Colonic mucosa (tissue), 4 donors: Measurements from ENCODE around the gene UNC5C. TPM values are rescaled to one million over a fixed set of nuclear protein-coding genes. Genes with fewer than 3 reads are reported as not detected.

ENCODE experiments used
- DNase-seq: peaks from one replicate; pipeline ENCODE4 v3.0.0-alpha.2; 2020
- H3K27ac ChIP-seq: fragments of 200-600 bp; one replicate; pipeline ENCODE4 v1.8.0; 2021
- H3K27me3 ChIP-seq: fragments of 200-600 bp; one replicate; pipeline ENCODE4 v1.8.0; 2021
- H3K36me3 ChIP-seq: fragments of 200-600 bp; one replicate; pipeline ENCODE4 v1.8.0; 2021
- H3K4me1 ChIP-seq: fragments of 200-600 bp; one replicate; pipeline ENCODE4 v1.8.0; 2021; ENCODE audit warnings: mild to moderate bottlenecking
- H3K4me3 ChIP-seq: fragments of 200-600 bp; one replicate; pipeline ENCODE4 v1.8.0; 2021
- H3K9ac ChIP-seq, 2 donors: one replicate each; pipeline ENCODE4 v1.7.0; 2013; ENCODE audit warnings: control low read depth in 2 of 2, low read depth in 2 of 2, low read length in 2 of 2
- H3K9me3 ChIP-seq: fragments of 200-600 bp; one replicate; pipeline ENCODE4 v1.8.0; 2021
- CTCF ChIP-seq: fragments of 200-600 bp; IDR thresholded peaks from one replicate; pipeline ENCODE4 v1.8.0; 2022; ENCODE audit warnings: antibody characterized with exemption, mild to moderate bottlenecking
- intact Hi-C: fragments of 100-400 bp; cut with DNase I; formaldehyde crosslinking; loops from one replicate; pipeline ENCODE4 v1.14.1; 2022
- total RNA-seq, 2 donors: library from RNA; stranded (reverse); fragmentation: NEBNext Ultra II Directional in 1 of 2; extraction: Animal tissue kit (Norgen Biotek cat#: 25700) in 1 of 2; gene quantifications; one replicate each; pipeline ENCODE4 v1.2.1, GENCODE V29; 2021
- donor health status: healthy.
- donor health status: DM: no; HTN: no; CAD: no.
- donor health status: DM: no; HTN: no; CAD: no.

The UNC5C gene
- total RNA-seq, 2 donors from 2014 or later = 3.9 to 4.2 TPM

GRCh38 chr4:95585016-95585695 lies 36.4 kb upstream of the UNC5C start:
- DNase-seq = no peak
- no peak overlapping the region for H3K9ac ChIP-seq
- no peak overlapping the region for H3K27ac ChIP-seq
- H3K9me3 ChIP-seq = no peaks in the 10 kb centered on the region
- no peak for TF ChIP-seq CTCF
- intact Hi-C loops = no loop called here
- no peaks in the 10 kb centered on the region for H3K27me3 ChIP-seq
- no peaks in the 10 kb centered on the region for H3K36me3 ChIP-seq
- no peaks in the 10 kb centered on the region for H3K4me1 ChIP-seq
- no peak overlapping the region for H3K4me3 ChIP-seq

- intact Hi-C loops = no loop called here
- H3K27me3 ChIP-seq = no peaks in the 10 kb centered on the region
Measured at GRCh38 chr4:95580226-95580625, 31.5 kb upstream of the UNC5C start.

GRCh38 chr4:95572304-95572991 lies 23.7 kb upstream of the UNC5C start:
- no peak overlapping the region for H3K27ac ChIP-seq
- H3K4me1 ChIP-seq = no peaks in the 10 kb centered on the region
- TF ChIP-seq CTCF = no peak
- no peak overlapping the region for H3K9ac ChIP-seq
- H3K4me3 ChIP-seq = no peak overlapping the region
- intact Hi-C loops = no loop called here
- peak; percentile 38 for DNase-seq
- no peaks in the 10 kb centered on the region for H3K36me3 ChIP-seq
- no peaks in the 10 kb centered on the region for H3K9me3 ChIP-seq
- no peaks in the 10 kb centered on the region for H3K27me3 ChIP-seq

More at GRCh38 chr4:95580226-95580625, 31.5 kb upstream of the UNC5C start:
- no peak overlapping the region for H3K4me3 ChIP-seq
- H3K9me3 ChIP-seq = no peaks in the 10 kb centered on the region
- DNase-seq = no peak
- TF ChIP-seq CTCF = no peak
- no peak overlapping the region for H3K27ac ChIP-seq
- no peaks in the 10 kb centered on the region for H3K4me1 ChIP-seq
- no peaks in the 10 kb centered on the region for H3K36me3 ChIP-seq
- no peak overlapping the region for H3K9ac ChIP-seq

- DNase-seq = no peak
- Histone ChIP-seq H3K27me3 (no peaks in the 10 kb centered on the region), H3K9me3 (no peaks in the 10 kb centered on the region), H3K4me1 (no peaks in the 10 kb centered on the region), H3K4me3 (no peak overlapping the region), H3K27ac (no peak overlapping the region), H3K36me3 (no peaks in the 10 kb centered on the region), H3K9ac (no peak overlapping the region)
- TF ChIP-seq CTCF = no peak
- intact Hi-C loops = no loop called here
Measured at GRCh38 chr4:95571577-95571976, 22.8 kb upstream of the UNC5C start.

GRCh38 chr4:95563638-95564337 lies 15.0 kb upstream of the UNC5C start:
- H3K27ac ChIP-seq = no peak overlapping the region
- H3K9ac ChIP-seq = no peak overlapping the region
- no peaks in the 10 kb centered on the region for H3K27me3 ChIP-seq
- H3K36me3 ChIP-seq = no peaks in the 10 kb centered on the region
- intact Hi-C loops = no loop called here
- no peaks in the 10 kb centered on the region for H3K9me3 ChIP-seq
- H3K4me3 ChIP-seq = no peak overlapping the region
- H3K4me1 ChIP-seq = no peaks in the 10 kb centered on the region
- TF ChIP-seq CTCF = no peak
- DNase-seq = no peak
